Activated naive CD4-positive, alpha-beta T cell treated with anti-CD3 and anti-CD28 coated beads, Interleukin-2, amount 50 U/mL, for 24 hours (primary cell): ENCODE measurements around the gene EPB41L5.
"Not testable (repeated sequence)": the region's sequence is repeated elsewhere in the genome, so short reads cannot be mapped to it uniquely, and the experiment has no call there.

Experiments
- H3K27ac Mint-ChIP-seq: one replicate; pipeline ENCODE4 v1.8.0; 2021; ENCODE audit warnings: mild to moderate bottlenecking, mixed read lengths
- H3K27me3 Mint-ChIP-seq: one replicate; pipeline ENCODE4 v1.8.0; 2021; ENCODE audit warnings: mixed read lengths
- H3K36me3 Mint-ChIP-seq: one replicate; pipeline ENCODE4 v1.8.0; 2021; ENCODE audit warnings: mixed read lengths
- H3K4me1 Mint-ChIP-seq: one replicate; pipeline ENCODE4 v1.8.0; 2021; ENCODE audit warnings: mixed read lengths
- H3K4me3 Mint-ChIP-seq: one replicate; pipeline ENCODE4 v1.8.0; 2021; ENCODE audit warnings: mild to moderate bottlenecking, mixed read lengths
- H3K9me3 Mint-ChIP-seq: one replicate; pipeline ENCODE4 v1.8.0; 2021; ENCODE audit warnings: mixed read lengths

EPB41L5 gene

DNA sequence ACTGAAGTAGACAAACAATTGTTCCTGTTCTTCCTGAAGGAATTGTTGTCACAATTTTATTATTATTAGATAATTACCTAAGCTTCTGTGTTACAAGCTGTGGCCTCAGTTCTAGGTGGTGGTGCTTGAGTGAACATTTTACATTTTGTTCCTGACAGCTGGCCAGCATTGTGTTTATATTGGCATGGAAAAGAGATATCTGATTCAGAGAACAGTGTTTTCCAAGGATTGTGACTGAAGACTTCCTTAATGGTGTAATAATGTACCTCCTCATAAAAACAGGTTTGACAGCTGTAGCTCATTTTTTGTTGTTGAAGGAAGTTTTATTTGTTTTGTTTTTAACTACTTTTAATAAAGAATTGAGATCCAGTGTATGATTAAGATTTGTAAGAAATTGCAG lies 95.2 kb downstream of the EPB41L5 start:
- peaks cover 37% of the 10 kb centered on the region for H3K4me1 Mint-ChIP-seq
- no peak overlapping the region for H3K4me3 Mint-ChIP-seq
- H3K27me3 Mint-ChIP-seq: no peaks in the 10 kb centered on the region
- no peaks in the 10 kb centered on the region for H3K9me3 Mint-ChIP-seq
- peaks cover 9% of the 10 kb centered on the region for H3K36me3 Mint-ChIP-seq
- no peak overlapping the region for H3K27ac Mint-ChIP-seq

DNA sequence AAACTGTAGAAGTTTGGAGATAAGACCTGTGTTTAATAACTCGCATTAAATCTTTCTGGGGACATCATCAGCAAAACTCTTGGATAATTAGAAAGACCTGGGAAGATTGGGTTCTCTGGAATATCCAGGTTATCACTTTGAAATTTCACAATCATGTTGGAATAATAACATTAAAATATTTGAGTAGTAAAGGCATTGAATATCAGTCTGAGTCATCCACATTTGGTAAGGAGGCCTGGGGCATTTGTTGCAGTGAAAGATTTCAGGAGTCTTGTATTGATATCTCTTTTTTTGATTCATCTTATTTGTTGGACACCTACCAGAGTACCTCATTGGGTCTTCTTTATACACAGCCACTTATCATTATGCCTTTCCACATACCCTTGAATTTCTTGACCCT lies 95.9 kb downstream of the EPB41L5 start:
- Mint-ChIP-seq H3K9me3 (no peaks in the 10 kb centered on the region), H3K36me3 (peaks cover 8% of the 10 kb centered on the region), H3K27ac (peak overlapping the region; percentile 93), H3K27me3 (no peaks in the 10 kb centered on the region), H3K4me3 (peak overlapping the region; percentile 49), H3K4me1 (peaks cover 37% of the 10 kb centered on the region)

DNA sequence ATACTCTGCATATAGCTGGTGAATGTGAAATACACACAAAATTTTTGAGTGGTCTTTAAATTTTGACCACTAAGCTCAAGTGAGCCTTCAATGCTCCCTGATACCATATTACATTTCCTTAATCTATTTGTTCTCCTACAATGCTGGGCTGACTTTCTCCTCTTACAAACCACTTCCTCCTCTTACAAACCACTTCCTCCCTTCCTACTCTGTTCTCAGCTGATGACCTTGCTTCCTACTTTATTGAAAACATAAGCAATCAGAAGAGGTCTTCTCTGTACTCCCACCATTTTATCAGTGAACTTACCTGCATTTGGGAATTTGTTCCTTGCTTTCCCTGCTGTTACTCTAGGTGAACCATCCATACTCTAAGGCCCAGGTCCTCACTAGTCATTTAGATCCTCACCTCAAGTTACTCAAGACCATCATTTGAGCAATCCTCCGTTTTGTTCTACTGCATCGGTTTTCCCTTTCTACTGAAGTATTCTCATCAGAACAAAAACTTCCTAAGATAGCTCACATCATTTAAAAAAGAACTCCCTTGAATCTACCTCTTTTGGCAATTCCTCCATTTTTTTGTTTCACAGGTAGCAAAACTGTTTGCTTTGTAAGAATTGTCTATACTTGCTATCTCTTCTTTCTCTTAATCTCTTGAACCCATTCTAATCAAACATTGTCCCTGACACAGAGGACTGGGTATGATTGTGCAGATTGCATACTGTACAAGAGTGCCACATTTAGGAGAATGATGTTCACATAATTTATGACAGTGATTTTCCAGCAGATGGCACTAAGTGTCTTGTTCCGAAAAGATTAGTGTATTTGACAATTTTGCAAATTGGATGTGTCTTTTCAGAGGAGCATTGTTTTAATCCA lies 96.5 kb downstream of the EPB41L5 start:
- peaks cover 37% of the 10 kb centered on the region for H3K4me1 Mint-ChIP-seq
- peak overlapping the region; percentile 93 for H3K27ac Mint-ChIP-seq
- H3K27me3 Mint-ChIP-seq: no peaks in the 10 kb centered on the region
- H3K4me3 Mint-ChIP-seq: peak overlapping the region; percentile 49
- peaks cover 2% of the 10 kb centered on the region for H3K36me3 Mint-ChIP-seq
- no peaks in the 10 kb centered on the region for H3K9me3 Mint-ChIP-seq

DNA sequence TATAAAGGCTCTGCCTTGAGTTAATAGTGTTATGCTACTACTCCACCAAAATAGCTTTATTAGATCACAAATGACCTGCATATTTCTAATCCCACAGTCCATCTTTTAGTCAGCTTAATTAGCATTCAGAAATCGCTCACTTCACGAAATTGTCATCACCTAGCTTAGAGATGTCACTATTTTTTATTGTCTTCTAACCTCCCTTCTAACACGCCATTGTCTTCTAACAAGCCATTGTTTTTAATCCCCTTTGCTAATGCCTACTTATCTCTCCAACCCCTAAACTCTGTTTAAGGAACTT lies 97.1 kb downstream of the EPB41L5 start:
- Mint-ChIP-seq H3K36me3 (peaks cover 2% of the 10 kb centered on the region), H3K4me1 (peaks cover 37% of the 10 kb centered on the region), H3K27me3 (no peaks in the 10 kb centered on the region), H3K27ac (peak overlapping the region; percentile 93), H3K4me3 (no peak overlapping the region), H3K9me3 (no peaks in the 10 kb centered on the region)

DNA sequence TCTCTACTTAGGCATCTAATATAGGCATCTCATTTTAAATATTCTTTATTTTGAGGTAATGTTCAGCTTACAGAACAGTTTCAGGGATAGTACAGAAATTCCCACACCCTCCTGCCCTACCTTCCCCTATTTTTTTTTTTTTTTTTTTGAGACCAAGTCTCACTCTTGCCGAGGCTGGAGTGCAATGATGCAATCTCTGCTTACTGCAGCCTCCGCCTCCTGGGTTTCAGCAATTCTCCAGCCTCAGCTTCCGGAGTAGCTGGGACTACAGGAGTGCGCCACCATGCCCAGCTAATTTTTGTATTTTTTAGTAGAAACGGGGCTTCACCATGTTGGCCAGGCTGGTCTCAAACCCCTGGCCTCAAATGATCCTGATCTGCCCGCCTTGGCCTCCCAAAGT lies 97.6 kb downstream of the EPB41L5 start:
- H3K4me3 Mint-ChIP-seq: no peak overlapping the region
- H3K27ac Mint-ChIP-seq: no peak overlapping the region
- no peaks in the 10 kb centered on the region for H3K9me3 Mint-ChIP-seq
- peaks cover 37% of the 10 kb centered on the region for H3K4me1 Mint-ChIP-seq
- H3K36me3 Mint-ChIP-seq: peaks cover 2% of the 10 kb centered on the region
- H3K27me3 Mint-ChIP-seq: no peaks in the 10 kb centered on the region

DNA sequence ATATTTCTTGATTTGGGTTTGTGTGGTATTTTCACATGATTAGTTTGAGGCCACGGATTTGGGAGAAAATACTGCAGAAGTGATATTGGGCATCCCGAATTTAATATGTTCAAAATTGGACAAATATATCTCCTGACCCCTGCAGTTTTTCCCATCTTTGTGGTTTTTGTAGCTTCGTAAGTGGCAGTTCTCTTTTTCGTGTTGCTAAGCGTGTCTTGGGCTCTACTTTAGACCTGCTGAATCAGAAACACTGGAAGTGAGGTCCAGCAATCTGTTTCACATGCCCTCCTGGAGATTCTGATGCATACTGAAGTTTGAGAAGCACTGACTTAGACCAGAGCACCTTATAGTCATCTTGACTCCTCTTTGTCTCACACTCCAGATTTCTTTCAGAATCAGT lies 98.3 kb downstream of the EPB41L5 start:
- no peaks in the 10 kb centered on the region for H3K9me3 Mint-ChIP-seq
- no peaks in the 10 kb centered on the region for H3K27me3 Mint-ChIP-seq
- H3K27ac Mint-ChIP-seq: no peak overlapping the region
- H3K36me3 Mint-ChIP-seq: no peaks in the 10 kb centered on the region
- H3K4me3 Mint-ChIP-seq: no peak overlapping the region
- H3K4me1 Mint-ChIP-seq: peaks cover 37% of the 10 kb centered on the region

DNA sequence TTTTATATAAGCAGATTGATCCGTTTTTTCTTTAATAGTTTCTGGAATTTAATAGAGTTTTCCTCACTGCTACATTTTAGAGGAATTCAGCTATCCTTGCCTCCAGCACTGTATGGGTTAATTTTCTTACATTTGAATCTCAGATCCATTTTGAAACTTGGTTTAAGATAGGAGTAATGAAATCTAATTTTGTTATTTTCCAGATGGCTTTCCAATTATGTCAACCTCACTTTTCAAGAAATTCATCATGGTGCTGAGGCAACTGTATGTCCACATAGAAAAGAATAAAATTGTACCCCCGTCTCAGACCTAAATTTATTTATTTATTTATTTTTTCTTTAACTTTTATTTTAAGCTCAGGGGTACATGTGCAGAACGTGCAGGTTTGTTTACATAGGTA lies 105.1 kb downstream of the EPB41L5 start:
- Mint-ChIP-seq H3K4me3 (no peak overlapping the region), H3K9me3 (peaks cover 5% of the 10 kb centered on the region), H3K36me3 (peaks cover 13% of the 10 kb centered on the region), H3K27me3 (no peaks in the 10 kb centered on the region), H3K27ac (no peak overlapping the region), H3K4me1 (no peaks in the 10 kb centered on the region)

DNA sequence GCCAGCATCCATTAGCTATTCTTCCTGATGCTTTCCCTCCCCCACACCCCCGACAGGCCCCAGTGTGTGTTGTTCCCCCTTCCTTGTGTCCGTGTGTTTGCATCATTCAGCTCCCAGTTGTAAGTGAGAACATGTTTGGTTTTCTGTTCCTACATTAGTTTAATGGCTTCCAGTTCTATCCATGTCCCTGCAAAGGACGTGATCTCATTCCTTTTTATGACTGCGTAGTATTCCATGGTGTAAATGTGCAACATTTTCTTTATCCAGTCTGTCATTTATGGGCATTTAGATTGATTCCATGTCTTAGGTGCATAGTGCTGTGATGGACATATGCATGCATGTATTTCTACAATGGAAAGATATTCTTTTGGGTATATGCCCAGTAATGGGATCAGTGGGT lies 105.6 kb downstream of the EPB41L5 start:
- peaks cover 5% of the 10 kb centered on the region for H3K9me3 Mint-ChIP-seq
- H3K27ac Mint-ChIP-seq: no peak overlapping the region
- H3K27me3 Mint-ChIP-seq: no peaks in the 10 kb centered on the region
- no peaks in the 10 kb centered on the region for H3K4me1 Mint-ChIP-seq
- H3K36me3 Mint-ChIP-seq: peaks cover 13% of the 10 kb centered on the region
- no peak overlapping the region for H3K4me3 Mint-ChIP-seq

DNA sequence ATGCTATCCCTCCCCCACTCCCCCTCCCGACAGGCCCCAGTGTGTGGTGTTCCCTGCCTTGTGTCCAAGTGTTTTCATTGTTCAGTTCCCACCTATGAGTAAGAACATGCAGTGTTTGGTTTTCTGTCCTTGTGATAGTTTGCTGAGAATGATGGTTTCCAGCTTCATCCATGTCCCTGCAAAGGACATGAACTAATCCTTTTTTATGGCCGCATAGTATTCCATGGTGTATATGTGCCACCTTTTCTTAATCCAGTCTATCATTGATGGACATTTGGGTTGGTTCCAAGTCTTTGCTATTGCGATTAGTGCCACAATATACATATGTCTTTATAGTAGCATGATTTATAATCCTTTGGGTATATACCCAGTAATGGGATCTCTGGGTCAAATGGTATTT lies 108.5 kb downstream of the EPB41L5 start:
- H3K27me3 Mint-ChIP-seq, H3K4me1 Mint-ChIP-seq, H3K4me3 Mint-ChIP-seq, H3K27ac Mint-ChIP-seq, H3K9me3 Mint-ChIP-seq: not testable (repeated sequence)
- H3K36me3 Mint-ChIP-seq: peaks cover 18% of the 10 kb centered on the region

DNA sequence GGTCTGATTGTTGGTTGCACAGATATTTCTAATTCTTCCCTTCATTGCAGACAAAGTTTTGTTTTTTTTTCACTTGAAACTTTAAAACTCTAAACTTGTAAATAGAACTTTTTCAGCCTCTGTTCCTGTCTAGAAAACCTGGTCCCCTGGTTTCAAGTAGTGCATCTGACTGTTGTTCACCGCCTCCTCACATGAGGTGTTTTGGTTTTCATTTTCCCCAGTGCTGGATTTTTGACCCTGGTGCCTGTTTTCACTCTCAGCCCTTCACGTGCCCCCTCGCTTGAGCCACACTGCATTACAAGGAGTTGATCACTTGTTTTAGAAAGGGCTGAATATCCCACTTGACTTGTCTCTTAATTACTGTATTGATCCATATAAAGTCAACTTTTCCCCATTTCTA lies 110.2 kb downstream of the EPB41L5 start:
- H3K36me3 Mint-ChIP-seq: peaks cover 15% of the 10 kb centered on the region
- H3K4me1 Mint-ChIP-seq: no peaks in the 10 kb centered on the region
- no peak overlapping the region for H3K4me3 Mint-ChIP-seq
- H3K27ac Mint-ChIP-seq: no peak overlapping the region
- peaks cover 5% of the 10 kb centered on the region for H3K9me3 Mint-ChIP-seq
- no peaks in the 10 kb centered on the region for H3K27me3 Mint-ChIP-seq

DNA sequence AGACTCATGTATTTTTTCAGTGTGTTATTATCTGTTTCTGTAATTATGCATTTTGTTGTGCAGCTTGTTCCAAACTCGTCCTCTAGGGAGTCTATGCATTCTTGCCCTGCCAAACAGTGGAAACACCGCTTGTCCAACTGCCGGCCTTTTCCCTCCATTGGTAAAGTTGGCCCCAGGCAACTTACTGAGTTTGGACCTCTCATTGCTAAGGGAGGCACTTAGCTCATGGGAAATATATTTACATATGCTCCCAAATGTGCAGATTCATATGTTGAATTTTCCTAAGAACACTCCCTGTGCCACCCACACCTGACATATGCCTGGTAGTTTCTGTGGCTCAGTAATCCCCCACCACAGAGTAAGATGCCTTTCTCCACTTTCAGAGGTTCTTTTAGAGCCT lies 112.3 kb downstream of the EPB41L5 start:
- Mint-ChIP-seq H3K9me3 (no peaks in the 10 kb centered on the region), H3K4me1 (no peaks in the 10 kb centered on the region)

DNA sequence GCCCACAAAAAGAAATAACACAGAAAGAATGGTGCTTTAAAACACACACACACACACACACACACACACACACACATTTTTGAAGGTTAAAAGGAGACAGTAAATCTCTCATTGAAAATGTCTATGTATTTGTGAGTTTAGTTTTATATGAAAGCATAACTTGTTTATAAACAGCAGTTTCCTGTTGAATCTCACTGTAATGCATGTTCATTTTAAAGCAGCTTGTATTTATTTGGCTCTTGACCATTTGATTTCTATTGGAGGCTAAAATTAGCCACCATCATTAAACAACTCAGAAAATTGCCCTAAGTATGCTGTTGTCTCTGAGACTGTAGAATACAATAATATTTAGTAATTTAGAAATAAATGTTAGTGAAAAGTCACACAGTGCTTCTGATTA lies 115.3 kb downstream of the EPB41L5 start:
- Mint-ChIP-seq H3K9me3 (no peaks in the 10 kb centered on the region), H3K27ac (no peak overlapping the region), H3K27me3 (no peaks in the 10 kb centered on the region), H3K4me1 (no peaks in the 10 kb centered on the region), H3K4me3 (no peak overlapping the region), H3K36me3 (peaks cover 15% of the 10 kb centered on the region)

More for the DNA sequence above, 112.3 kb downstream of the EPB41L5 start:
- no peak overlapping the region for H3K27ac Mint-ChIP-seq
- no peak overlapping the region for H3K4me3 Mint-ChIP-seq
- peaks cover 5% of the 10 kb centered on the region for H3K36me3 Mint-ChIP-seq
- H3K27me3 Mint-ChIP-seq: no peaks in the 10 kb centered on the region

DNA sequence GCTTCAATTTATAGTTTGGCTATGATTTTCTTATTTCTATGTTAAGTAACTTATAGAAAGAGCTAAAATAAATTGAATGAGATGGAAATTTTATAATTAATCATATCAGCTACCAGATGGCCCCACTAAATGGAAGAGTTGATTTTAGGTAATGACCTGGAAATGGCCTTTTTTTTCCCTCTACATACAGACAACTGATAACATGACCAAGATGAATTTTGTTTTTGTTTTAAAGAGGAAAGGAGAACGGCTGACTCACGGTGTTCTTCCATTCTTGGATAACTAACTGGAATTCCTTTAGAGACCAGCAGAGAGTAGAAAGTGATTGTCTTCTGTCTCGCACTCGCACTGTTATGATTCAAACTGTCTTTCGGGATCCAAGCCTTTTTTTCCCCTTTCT lies 119.3 kb downstream of the EPB41L5 start:
- no peak overlapping the region for H3K27ac Mint-ChIP-seq
- H3K27me3 Mint-ChIP-seq: no peaks in the 10 kb centered on the region
- no peaks in the 10 kb centered on the region for H3K9me3 Mint-ChIP-seq
- no peak overlapping the region for H3K4me3 Mint-ChIP-seq
- no peaks in the 10 kb centered on the region for H3K4me1 Mint-ChIP-seq
- H3K36me3 Mint-ChIP-seq: peaks cover 30% of the 10 kb centered on the region

DNA sequence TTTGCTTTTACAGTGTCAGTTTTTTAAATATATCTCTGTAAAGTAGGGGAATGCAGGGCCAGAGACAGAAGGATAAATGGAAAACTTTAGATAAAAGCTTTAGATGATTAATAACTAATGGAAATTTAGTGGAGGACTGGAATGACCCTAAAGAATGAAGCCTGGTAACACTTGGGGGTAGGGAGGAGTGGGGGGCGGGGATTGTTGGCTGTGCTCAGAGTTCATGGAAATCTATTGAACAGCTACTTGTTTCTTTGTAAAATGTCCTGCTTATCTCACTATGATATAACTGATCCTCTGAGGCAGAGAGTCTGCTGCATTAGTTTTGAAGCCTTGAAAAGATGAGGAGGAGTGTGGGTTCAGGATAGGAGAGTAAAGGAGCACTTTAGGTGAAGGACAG lies 119.8 kb downstream of the EPB41L5 start:
- H3K4me3 Mint-ChIP-seq: no peak overlapping the region
- H3K27me3 Mint-ChIP-seq: no peaks in the 10 kb centered on the region
- no peaks in the 10 kb centered on the region for H3K4me1 Mint-ChIP-seq
- no peak overlapping the region for H3K27ac Mint-ChIP-seq
- H3K9me3 Mint-ChIP-seq: no peaks in the 10 kb centered on the region
- peaks cover 31% of the 10 kb centered on the region for H3K36me3 Mint-ChIP-seq

DNA sequence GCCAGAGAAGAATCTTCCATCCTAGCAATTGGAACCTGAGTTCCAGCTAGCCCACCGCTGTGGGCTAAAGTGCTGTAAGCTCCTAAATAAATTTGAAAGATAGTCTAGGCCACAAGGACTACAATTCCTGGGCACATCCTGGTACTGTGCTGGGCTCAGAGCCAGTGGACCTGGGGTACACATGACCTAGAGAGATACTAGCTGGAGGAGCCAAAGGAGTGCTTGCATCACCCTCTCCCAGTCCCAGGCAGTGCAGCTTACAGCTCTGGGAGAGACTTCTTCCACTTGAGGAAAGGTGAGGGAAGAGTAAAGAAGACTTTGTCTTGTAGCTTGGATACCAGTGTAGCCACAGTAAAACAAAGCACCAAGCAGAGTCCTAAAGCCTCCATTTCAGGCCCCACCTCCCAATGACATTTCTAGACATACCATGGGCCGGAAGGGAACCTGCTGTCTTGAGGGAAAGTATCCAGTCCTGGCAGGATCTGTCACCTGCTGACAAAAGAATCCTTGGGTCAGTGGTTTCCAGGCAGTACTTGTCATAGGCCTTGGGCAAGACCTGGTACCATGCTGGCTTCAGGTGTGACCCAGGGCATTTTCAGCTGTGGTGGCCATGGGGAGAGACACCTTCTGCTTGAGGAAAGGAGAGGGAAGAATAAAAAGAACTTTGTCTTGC lies 120.8 kb downstream of the EPB41L5 start:
- Mint-ChIP-seq H3K4me3 (no peak overlapping the region), H3K27me3 (no peaks in the 10 kb centered on the region), H3K4me1 (no peaks in the 10 kb centered on the region), H3K9me3 (no peaks in the 10 kb centered on the region), H3K27ac (no peak overlapping the region), H3K36me3 (peaks cover 31% of the 10 kb centered on the region)

DNA sequence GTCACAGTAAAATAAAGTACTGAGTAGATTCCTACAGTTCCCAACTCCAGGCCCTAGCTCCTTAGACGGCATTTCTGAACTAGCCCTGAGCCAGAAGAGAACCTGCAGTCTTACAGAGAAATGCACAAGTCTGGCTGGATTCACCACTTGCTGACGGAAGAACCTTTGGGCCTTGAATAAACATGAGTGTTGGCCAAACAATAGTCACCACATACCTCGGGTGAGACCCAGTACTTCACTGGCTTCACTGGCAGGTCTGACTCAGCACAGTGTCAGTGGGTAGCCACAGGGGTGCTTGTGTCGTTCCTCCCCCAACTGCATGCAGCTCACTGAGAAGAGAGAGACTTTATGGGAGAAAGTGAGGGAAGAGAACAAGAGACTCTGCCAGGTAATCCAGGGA lies 121.4 kb downstream of the EPB41L5 start:
- Mint-ChIP-seq H3K36me3 (peaks cover 31% of the 10 kb centered on the region), H3K27me3 (no peaks in the 10 kb centered on the region), H3K27ac (no peak overlapping the region), H3K4me1 (no peaks in the 10 kb centered on the region), H3K9me3 (no peaks in the 10 kb centered on the region), H3K4me3 (no peak overlapping the region)
